Endothelial cell (in vitro differentiated cells): ENCODE data around the gene DMKN. TPM values are rescaled to one million over a fixed set of nuclear protein-coding genes. Genes with fewer than 3 reads are reported as not detected.

Experiments used
- DNase-seq: peaks from one replicate; pipeline ENCODE4 v3.0.0; 2021; ENCODE audit warnings: low spot score
- H3K27ac Mint-ChIP-seq: one replicate; pipeline ENCODE4 v1.8.0; 2021; ENCODE audit warnings: mixed read lengths, inconsistent platforms; ENCODE audit not compliant: unreplicated experiment
- H3K27me3 Mint-ChIP-seq: one replicate; pipeline ENCODE4 v1.8.0; 2021; ENCODE audit warnings: mild to moderate bottlenecking, moderate library complexity, mixed read lengths, inconsistent platforms; ENCODE audit not compliant: unreplicated experiment
- H3K36me3 Mint-ChIP-seq: one replicate; pipeline ENCODE4 v1.8.0; 2021; ENCODE audit warnings: mild to moderate bottlenecking, low read depth, mixed read lengths, inconsistent platforms; ENCODE audit not compliant: unreplicated experiment
- H3K4me1 Mint-ChIP-seq: one replicate; pipeline ENCODE4 v1.8.0; 2021; ENCODE audit warnings: mild to moderate bottlenecking, mixed read lengths, inconsistent platforms; ENCODE audit not compliant: unreplicated experiment
- H3K4me3 Mint-ChIP-seq: one replicate; pipeline ENCODE4 v1.8.0; 2021; ENCODE audit warnings: mild to moderate bottlenecking, mixed read lengths, inconsistent platforms; ENCODE audit not compliant: unreplicated experiment
- H3K9me3 Mint-ChIP-seq: one replicate; pipeline ENCODE4 v1.8.0; 2021; ENCODE audit warnings: mixed read lengths, inconsistent platforms; ENCODE audit not compliant: unreplicated experiment
- total RNA-seq: library from RNA; stranded (reverse); fragmentation: NEBNext Ultra II Directional; extraction: Animal tissue kit (Norgen Biotek cat#: 25700); gene quantifications from one replicate; pipeline ENCODE4 v1.2.1, GENCODE V29; 2021; ENCODE audit not compliant: unreplicated experiment
- TF ChIP-seq, protein P1 (sequence below): fragments of 200-600 bp; sonication (generic); IDR thresholded peaks from one replicate; pipeline ENCODE4 v1.5.0; 2021; ENCODE audit warnings: antibody characterized with exemption; ENCODE audit not compliant: unreplicated experiment

DMKN gene
- total RNA-seq, 1 donor from 2014 or later: 56.9 TPM

DNA sequence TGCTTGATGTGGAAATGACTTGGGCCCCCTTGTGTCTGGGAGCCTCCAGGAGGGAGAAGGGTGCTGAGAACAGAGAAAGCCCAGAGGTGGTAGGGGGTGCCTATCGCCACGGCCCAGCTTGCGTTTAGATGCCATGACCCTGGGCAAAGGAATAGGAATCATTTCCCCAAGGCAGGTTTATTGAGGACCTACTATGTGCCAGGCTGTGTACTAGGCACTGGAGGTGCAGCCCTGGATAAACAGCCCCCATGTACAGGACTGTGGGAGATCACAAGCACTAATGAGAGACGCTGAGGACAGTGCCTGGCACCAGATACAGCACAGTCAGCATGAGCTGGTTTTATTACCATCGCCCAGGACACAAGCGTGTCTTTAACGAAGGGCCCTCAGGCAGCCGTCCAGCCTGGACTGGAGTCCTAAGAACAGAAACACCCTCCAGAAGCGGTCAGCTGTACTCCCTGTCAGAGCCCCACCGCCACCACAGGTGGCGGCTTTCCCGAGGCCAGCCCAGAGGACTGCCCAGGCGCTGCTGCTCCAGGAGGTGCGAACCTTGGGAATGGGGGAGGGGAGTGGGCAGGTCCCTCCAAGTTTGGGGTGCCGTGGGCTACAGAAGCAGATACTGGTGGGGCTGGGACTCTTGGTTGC lies 36.6 kb upstream of the DMKN start:
- DNase-seq: no peak
- Mint-ChIP-seq H3K9me3 (no peaks in the 10 kb centered on the region), H3K4me3 (no peak overlapping the region), H3K27ac (no peak overlapping the region), H3K27me3 (peaks cover 18% of the 10 kb centered on the region), H3K4me1 (peaks cover 5% of the 10 kb centered on the region), H3K36me3 (peaks cover 7% of the 10 kb centered on the region)
- TF ChIP-seq, protein P1, sequence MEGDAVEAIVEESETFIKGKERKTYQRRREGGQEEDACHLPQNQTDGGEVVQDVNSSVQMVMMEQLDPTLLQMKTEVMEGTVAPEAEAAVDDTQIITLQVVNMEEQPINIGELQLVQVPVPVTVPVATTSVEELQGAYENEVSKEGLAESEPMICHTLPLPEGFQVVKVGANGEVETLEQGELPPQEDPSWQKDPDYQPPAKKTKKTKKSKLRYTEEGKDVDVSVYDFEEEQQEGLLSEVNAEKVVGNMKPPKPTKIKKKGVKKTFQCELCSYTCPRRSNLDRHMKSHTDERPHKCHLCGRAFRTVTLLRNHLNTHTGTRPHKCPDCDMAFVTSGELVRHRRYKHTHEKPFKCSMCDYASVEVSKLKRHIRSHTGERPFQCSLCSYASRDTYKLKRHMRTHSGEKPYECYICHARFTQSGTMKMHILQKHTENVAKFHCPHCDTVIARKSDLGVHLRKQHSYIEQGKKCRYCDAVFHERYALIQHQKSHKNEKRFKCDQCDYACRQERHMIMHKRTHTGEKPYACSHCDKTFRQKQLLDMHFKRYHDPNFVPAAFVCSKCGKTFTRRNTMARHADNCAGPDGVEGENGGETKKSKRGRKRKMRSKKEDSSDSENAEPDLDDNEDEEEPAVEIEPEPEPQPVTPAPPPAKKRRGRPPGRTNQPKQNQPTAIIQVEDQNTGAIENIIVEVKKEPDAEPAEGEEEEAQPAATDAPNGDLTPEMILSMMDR: no peak

DNA sequence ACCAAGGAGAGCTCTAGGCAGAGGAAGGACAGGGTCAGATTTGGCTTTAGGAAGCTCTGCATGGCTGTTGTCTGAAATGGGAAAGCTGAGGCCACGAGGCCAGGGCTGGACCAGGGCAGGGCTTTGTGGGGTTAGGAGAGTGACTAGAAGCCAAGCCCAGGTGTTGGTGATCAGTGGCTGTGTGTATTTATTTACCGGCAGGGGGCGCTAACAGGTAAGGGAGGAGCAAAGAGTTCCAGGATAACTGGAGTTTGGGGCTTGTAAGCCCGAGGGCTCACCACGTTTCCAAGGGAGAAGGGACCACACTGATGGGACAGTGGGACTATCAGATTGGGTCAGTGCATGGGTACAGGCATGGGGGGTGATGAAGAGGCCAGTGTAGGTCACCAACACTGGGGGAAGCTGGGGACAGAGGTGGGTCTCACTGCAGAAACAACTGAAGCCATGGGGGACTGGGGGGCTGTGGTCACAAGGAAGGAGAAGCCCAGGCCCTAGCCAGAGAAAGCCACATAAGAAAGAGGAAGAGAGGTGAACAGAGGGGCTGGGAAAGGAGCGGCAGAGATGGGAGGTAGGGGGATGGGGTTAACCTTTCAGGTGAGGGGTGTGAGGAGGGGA lies 35.8 kb upstream of the DMKN start:
- peak; percentile 65 for DNase-seq
- Mint-ChIP-seq H3K4me1 (peaks cover 11% of the 10 kb centered on the region), H3K9me3 (no peaks in the 10 kb centered on the region), H3K4me3 (no peak overlapping the region), H3K36me3 (peaks cover 7% of the 10 kb centered on the region), H3K27me3 (peaks cover 20% of the 10 kb centered on the region), H3K27ac (no peak overlapping the region)
- TF ChIP-seq, protein P1: peak; percentile 81

DNA sequence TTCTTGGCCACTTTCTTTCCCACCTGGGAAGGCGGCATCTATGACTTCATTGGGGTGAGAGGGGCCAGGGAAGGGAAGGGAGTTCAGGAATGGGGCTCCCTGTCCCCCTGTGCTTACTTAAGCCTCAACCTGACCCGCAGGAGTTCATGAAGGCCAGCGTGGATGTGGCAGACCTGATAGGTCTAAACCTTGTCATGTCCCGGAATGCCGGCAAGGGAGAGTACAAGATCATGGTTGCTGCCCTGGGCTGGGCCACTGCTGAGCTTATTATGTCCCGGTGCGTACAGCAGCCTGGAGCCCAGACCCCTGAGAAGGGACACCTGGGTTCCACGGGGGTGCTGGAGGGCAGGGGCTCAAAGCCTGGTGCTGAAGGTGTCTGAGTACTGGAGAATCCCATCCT lies 33.1 kb upstream of the DMKN start:
- no peak for DNase-seq
- peak overlapping the region; percentile 93 for H3K4me3 Mint-ChIP-seq
- no peak overlapping the region for H3K27ac Mint-ChIP-seq
- TF ChIP-seq, protein P1: no peak
- peaks cover 14% of the 10 kb centered on the region for H3K27me3 Mint-ChIP-seq
- peaks cover 13% of the 10 kb centered on the region for H3K4me1 Mint-ChIP-seq
- peaks cover 7% of the 10 kb centered on the region for H3K36me3 Mint-ChIP-seq
- H3K9me3 Mint-ChIP-seq: no peaks in the 10 kb centered on the region

DNA sequence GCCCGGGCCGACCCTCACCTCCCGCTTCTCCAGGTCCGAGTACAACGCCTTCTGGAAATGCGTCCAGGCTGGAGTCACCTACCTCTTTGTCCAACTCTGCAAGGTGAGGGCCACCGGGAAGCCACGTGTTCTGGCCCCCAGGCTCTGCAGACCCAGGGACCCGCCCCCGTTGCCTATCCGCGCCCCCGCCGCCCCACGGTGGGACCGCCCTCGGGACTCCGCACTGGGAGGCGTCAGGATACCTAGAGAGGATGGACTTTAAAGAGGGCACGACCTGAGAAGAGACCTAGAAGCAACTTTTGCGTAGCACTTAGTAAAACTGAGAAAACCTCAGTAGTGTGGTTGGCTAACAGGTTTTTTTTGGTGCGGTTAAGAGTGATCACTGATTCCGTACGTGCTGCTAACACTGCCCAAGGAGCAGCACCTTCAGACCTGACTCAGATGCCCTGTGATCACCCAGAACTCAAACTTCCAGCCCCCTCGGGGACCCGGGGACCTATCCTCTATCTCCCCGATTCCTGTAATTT lies 32.5 kb upstream of the DMKN start:
- peaks cover 13% of the 10 kb centered on the region for H3K4me1 Mint-ChIP-seq
- DNase-seq: peak; percentile 31
- H3K27ac Mint-ChIP-seq: no peak overlapping the region
- H3K4me3 Mint-ChIP-seq: peak overlapping the region; percentile 93
- no peaks in the 10 kb centered on the region for H3K9me3 Mint-ChIP-seq
- peaks cover 3% of the 10 kb centered on the region for H3K36me3 Mint-ChIP-seq
- TF ChIP-seq, protein P1: no peak
- peaks cover 13% of the 10 kb centered on the region for H3K27me3 Mint-ChIP-seq
